ENCODE results near the gene NDUFA9. TPM values are rescaled to one million over a fixed set of nuclear protein-coding genes. Genes with fewer than 3 reads are reported as not detected.

The NDUFA9 gene
- total RNA-seq (2021; ENCODE audit: unreplicated experiment) = 74.0 TPM
- 80.1 TPM for polyA plus RNA-seq (2012; ENCODE audit: insufficient read length)
- percentile 66 among the genes with signal in this experiment for Bru-seq, nascent RNA
- BruChase-seq, experiment 1, labeled RNA remaining after a 2-hour chase = percentile 68 among the genes with signal in this experiment
- BruChase-seq, experiment 2, labeled RNA remaining after a 6-hour chase = percentile 74 among the genes with signal in this experiment
- long read RNA-seq, full-length matches to known transcripts = 115 of 121 reads
- long read RNA-seq, partial matches to known transcripts = 1 of 121 reads
- long read RNA-seq, other reads (novel, unspliced or antisense) = 5 of 121 reads

- H3K27me3 ChIP-seq (ENCODE audit: control insufficient read depth, insufficient read depth, low read length) = no peaks in the 10 kb centered on the region
- DNase-seq (ENCODE audit: low read depth, low spot score) (peak; percentile 61), ATAC-seq (peak; percentile 99)
- peak within 1 kb of the TSS; percentile 85 to 99 for H3K4me3 ChIP-seq (ENCODE audit: low read depth in 2 of 2, low read length in 2 of 2)
- H3K36me3 ChIP-seq (ENCODE audit: control insufficient read depth, insufficient read depth, low read length) = peaks cover 6% of the 10 kb centered on the region; the same call in 1 of the 2 replicates
- BruUV-seq (replicated peaks) = TSS peak; percentile 93
- in situ Hi-C loops (cut with HindIII; ENCODE audit: low pct_unique_long_range_greater_than_20kb, low sequenced_read_pairs) = no loop called here
- H3K4me1 ChIP-seq (ENCODE audit: control insufficient read depth, insufficient read depth, low read length) = peaks cover 5% of the 10 kb centered on the region; the same call in 1 of the 2 replicates
- no peak for TF ChIP-seq CTCF (IDR thresholded peaks at IDR 0.05)
- no peak for TF ChIP-seq SIN3A (IDR thresholded peaks at IDR 0.05; ENCODE audit: borderline replicate concordance, insufficient read depth, low read depth, low read length)
- TF ChIP-seq TCF7L2 (IDR thresholded peaks at IDR 0.05; ENCODE audit: low read depth, low read length) = no peak
- TF ChIP-seq POLR2AphosphoS5 (IDR thresholded peaks at IDR 0.05; ENCODE audit: low read depth, low read length) = peak; percentile 52
- no peak for TF ChIP-seq REST (IDR thresholded peaks at IDR 0.05; ENCODE audit: insufficient read depth in 1 of 2, low read depth in 2 of 2, low read length in 1 of 2)
- no peaks in the 10 kb centered on the region for H3K9me3 ChIP-seq (ENCODE audit: control insufficient read depth, insufficient read depth, low read depth, low read length)
- H3K27ac ChIP-seq (ENCODE audit: low read length) = peak within 1 kb of the TSS; percentile 91
- CTCF ChIA-PET = interaction anchor here (0.7 kb wide), 2 partner anchors 107 to 353 kb away, joined by 3 to 7 read pairs; no protein-coding TSS in a partner anchor
- POLR2A ChIA-PET = no interaction called here
- intact Hi-C loops (cut with micrococcal nuclease; ENCODE audit: unreplicated experiment) = no loop called here
Observed at GRCh38 chr12:4648501-4649357, at the start of gene NDUFA9, which contains the start of gene AKAP3. Gene NDUFA9, plus strand, starts transcription at chr12:4649114. Its CDS starts 13 bp downstream, at chr12:4649127. Gene AKAP3, minus strand, starts transcription at chr12:4649051. Its CDS starts 10,855 bp downstream, at chr12:4638196.

GRCh38 chr12:4603421-4603820 lies 45.5 kb upstream of the NDUFA9 start:
- TF ChIP-seq SIN3A (IDR thresholded peaks at IDR 0.05; ENCODE audit: borderline replicate concordance, insufficient read depth, low read depth, low read length) (no peak), CTCF (IDR thresholded peaks at IDR 0.05) (no peak), TCF7L2 (IDR thresholded peaks at IDR 0.05; ENCODE audit: low read depth, low read length) (no peak), REST (IDR thresholded peaks at IDR 0.05; ENCODE audit: insufficient read depth in 1 of 2, low read depth in 2 of 2, low read length in 1 of 2) (no peak), POLR2AphosphoS5 (IDR thresholded peaks at IDR 0.05; ENCODE audit: low read depth, low read length) (no peak)
- DNase-seq (ENCODE audit: low read depth, low spot score) (no peak), ATAC-seq (no peak)
- BruUV-seq (replicated peaks) = no TSS peak
- in situ Hi-C loops (cut with HindIII; ENCODE audit: low pct_unique_long_range_greater_than_20kb, low sequenced_read_pairs) (no loop called here), intact Hi-C loops (cut with micrococcal nuclease; ENCODE audit: unreplicated experiment) (no loop called here)
- Histone ChIP-seq H3K9me3 (ENCODE audit: control insufficient read depth, insufficient read depth, low read depth, low read length) (no peaks in the 10 kb centered on the region), H3K4me1 (ENCODE audit: control insufficient read depth, insufficient read depth, low read length) (no peaks in the 10 kb centered on the region; the same call in 1 of the 2 replicates), H3K4me3 (ENCODE audit: low read depth in 2 of 2, low read length in 2 of 2) (no peak overlapping the region), H3K27me3 (ENCODE audit: control insufficient read depth, insufficient read depth, low read length) (no peaks in the 10 kb centered on the region; the same call in 1 of the 2 replicates), H3K27ac (ENCODE audit: low read length) (no peak overlapping the region), H3K36me3 (ENCODE audit: control insufficient read depth, insufficient read depth, low read length) (no peaks in the 10 kb centered on the region; the same call in 1 of the 2 replicates)
- CTCF ChIA-PET = no interaction called here
- POLR2A ChIA-PET = no interaction called here

All from Panc1 (cell line).